Testis (tissue), 2 donors: Measurements from ENCODE around the gene INSC.

Experiments used
- CTCF ChIP-seq, 3 experiments: fragments of 450-650 bp in 2 of 3; fragments of 200-600 bp in 1 of 3; sonication (generic) in 1 of 3; IDR thresholded peaks; one replicate each; pipeline ENCODE4 v1.5.1; 2016 to 2019; ENCODE audit warnings: antibody characterized with exemption in 3 of 3, mild to moderate bottlenecking in 2 of 3, moderate library complexity in 1 of 3
- POLR2A ChIP-seq: fragments of 450-650 bp; IDR thresholded peaks from one replicate; pipeline ENCODE4 v1.6.1; 2017; ENCODE audit warnings: antibody characterized with exemption, mild to moderate bottlenecking, moderate library complexity

DNA sequence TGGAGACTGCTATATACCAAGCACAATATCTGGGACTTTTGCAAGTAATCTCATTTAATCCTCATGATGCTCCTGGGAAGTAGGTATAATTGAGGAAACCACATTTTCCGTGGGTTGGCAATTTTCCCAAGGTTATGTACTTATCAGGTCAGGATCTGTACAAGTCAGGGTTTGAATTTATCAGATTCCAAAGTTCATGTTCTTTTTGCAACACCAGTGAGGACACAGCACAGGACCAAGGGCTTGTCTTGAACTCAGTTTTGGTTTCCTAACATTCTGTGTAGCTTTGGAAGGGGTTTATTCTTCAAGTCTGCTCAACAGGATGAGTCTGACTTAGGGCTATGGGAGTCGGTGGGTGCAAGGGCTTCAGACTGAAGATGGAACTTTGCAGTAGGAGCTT, 30.4 kb downstream of the INSC start:
- TF ChIP-seq CTCF (IDR thresholded peaks at IDR 0.05) (no peak), POLR2A (no peak)
